ENCODE measurements around the gene SMIM35.

SMIM35 gene
- total RNA-seq: 0.62 to 3.3 reads per million in 2 donors

DNA sequence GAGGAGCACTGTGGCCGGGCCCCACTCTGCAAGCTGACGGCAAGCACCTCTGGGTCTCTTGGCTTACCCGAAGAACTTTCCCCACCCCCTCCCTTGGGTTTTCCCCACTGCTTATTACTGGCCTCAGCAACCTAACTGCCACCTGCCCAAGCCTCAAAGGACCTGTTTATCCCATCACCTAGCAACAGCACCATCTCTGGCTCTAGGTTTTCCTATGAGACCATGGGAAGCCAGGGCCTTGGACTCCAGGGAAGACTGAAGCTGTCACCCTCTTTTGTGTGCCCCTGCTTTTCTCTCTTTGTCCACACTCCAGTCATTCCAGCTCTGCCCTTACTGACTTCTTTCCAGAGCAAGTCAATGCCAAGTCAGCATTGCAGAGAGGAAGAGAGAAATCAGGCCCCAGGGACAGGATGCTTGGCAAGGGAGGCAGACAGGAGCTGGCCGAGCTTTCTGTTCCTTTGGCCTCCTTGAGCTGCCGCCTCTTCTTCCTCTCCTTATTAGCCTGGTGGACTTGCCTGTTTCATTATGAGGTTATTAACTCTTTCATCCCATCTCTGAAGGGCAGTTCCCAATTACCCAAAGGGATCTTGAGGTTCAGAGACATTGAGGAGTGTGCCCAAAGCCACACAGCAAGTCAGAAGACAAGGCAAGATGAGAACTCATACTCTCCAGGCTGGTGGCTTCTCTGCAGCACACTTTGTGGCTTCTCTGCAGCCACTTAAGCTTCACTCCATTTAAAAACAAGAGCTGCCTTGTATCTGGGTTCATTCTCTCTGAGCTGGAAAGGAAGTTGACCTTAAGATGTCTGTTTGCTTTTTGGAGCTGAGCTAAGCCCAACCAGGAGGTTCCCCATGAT is at the start of gene SMIM35:
Gene SMIM35, minus strand, starts transcription at position 51 of the 856 bp plus-strand sequence. CDS start 206 bp downstream, outside the sequence.
- no peak for DNase-seq

DNA sequence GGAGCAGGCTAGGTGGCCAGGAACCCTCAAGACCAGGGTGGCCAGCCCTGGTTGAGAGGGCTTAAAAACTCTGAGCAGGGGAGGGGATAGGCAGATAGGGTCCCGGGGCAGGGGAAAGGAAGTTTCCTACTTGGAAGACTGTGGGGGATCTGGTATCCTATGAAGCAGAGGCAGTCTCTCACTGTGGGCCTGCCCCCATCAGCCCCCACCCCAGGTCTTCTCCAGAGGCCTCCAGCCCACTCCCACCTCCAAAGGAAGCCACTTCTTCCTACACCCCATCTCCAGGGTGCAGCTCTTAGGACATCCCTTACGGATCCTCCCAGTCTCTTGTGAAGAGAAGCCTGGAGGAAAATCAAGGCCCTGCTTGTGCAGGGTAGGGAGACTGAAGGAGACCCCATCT is 49.6 kb upstream of the SMIM35 start:
- no peak for DNase-seq

DNA sequence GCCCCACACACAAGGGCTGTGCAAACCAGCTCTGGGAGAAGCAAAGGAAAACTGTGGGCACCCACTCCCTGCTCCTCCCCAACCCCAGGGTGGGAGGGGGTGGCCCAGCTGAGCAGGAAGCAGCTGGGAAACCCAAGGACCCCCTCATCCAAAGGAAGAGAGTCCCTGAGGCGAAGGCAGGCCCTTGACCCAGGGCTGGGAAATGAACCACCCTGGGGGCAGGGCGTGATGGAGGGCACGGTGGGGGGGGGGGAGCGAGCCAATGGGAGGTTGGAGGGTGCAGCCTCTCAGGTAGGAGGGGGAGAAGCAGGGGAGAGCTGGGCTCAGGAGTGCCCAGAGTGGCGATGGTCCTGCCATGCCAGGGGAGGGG is 49.0 kb upstream of the SMIM35 start:
- no peak for DNase-seq

DNA sequence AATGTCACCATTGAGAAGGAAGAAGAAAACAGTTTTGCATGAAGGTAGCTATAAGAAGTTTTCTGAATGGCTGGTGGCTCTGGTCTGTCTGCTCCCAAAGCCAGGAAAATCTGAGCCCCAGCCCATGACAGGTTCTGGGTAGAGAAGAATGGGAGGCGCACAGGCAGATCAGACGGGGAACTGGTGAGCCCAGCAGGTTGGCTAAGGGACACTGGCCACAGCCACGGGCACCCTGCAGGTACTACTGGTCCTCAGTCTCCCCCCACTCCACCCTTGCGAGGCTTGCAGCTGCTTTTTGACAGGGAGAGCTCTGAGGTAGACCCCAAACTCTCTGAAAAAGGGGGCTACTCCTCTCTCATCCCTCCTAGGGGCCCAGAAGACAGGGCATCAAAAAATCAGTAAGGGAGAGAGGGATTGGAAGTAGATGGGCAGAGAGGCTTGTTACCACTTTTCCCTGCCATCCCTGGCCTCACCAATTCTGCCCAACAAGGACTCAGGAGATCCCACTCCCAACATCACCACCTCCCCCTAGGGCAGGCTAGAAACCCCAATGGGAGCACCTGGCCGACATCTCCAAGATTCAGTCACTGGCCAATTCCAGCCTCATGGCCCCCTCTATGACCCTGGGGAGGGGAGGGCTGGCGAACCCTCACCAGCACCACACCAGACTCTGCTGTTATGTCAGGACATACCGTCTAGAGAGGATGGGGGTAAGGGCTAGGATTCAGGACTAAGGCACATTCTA is 48.5 kb upstream of the SMIM35 start:
- no peak for DNase-seq

DNA sequence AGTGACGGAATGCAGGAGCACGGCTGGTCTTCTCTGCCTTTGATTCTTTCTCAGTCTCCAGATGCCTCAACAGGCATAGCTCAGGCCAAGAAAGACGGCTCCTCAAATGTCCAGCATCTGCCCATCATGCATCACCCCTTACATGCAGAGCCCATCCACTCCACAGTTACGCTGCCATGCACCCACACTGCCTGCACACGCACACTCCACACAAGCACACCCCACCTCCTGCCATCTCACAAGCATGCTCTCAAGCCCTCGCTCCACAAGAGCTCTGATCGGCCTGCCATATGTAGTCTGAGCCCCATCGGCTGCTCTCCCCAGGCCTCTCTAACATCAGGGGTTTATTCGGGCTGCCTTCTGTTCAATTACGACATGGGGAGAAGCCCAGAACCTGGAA is 47.1 kb upstream of the SMIM35 start:
- DNase-seq: no peak

DNA sequence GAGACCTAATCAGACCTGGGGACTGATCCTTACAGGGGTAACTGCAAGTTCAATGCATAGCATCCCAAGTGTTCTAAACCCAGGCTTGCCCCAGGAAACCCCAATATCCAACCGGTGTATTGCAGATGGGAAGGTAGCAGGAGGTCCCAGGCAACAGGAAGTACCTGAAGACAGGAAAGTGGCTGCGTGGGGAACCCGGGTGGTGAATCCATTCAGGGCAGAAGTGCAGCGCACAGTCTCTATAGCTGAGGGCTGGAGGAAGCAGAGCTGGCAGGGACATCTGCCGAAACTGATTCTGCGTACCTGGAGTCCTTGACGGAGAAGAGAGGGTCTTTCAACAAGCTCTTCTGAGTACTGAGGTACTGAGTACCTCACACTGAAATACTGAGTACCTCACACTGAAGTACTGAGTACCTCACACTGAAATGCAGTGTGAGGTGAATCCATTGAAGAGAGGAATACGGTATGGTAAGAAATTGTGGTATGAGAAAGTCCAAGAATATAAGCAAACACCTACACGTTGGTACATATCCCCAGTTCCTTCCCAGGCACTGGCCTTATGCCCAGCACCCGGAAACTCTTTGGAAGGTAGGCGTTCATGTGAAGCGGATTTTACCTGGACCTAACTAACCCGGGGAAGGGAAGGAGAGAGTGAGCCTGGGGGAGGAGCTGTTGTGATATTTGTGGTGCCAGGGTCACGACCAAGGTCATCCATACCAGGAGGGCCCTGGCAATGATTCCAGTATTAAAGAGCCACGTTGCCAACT is 45.8 kb upstream of the SMIM35 start:
- DNase-seq: no peak

DNA sequence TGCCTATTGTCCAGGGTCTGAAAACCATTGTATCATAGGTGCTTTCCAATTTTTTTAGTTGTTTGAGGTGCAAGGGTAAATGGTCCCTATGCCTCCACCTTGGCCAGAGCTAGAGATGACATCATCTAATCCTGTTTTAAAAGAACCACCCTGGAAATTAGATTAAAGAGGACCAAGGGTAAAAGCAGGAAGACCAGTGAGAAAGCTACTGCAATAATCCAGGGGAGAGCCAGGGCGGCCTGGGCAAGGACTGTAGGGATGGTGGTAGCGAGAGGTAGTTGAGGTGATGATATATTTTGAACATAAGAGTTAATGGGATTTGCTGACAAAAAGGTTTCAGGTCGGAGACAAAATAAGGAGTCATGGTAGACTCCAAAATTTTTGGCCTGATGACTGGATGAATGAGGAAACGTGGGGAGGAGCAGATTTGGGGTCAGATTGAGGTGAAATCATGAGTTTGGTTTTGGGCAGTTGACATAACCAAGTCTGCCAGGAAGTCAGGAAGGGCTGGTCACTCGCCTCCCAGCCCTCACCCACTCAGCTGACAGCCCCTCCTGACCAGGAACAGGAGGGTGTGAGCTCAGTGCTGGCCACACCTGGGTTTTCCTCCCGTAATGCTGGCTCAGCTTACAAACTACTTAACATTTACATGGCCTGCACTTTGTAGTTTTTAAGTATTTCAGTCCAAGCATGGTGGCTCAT is 42.9 kb upstream of the SMIM35 start:
- DNase-seq: no peak

DNA sequence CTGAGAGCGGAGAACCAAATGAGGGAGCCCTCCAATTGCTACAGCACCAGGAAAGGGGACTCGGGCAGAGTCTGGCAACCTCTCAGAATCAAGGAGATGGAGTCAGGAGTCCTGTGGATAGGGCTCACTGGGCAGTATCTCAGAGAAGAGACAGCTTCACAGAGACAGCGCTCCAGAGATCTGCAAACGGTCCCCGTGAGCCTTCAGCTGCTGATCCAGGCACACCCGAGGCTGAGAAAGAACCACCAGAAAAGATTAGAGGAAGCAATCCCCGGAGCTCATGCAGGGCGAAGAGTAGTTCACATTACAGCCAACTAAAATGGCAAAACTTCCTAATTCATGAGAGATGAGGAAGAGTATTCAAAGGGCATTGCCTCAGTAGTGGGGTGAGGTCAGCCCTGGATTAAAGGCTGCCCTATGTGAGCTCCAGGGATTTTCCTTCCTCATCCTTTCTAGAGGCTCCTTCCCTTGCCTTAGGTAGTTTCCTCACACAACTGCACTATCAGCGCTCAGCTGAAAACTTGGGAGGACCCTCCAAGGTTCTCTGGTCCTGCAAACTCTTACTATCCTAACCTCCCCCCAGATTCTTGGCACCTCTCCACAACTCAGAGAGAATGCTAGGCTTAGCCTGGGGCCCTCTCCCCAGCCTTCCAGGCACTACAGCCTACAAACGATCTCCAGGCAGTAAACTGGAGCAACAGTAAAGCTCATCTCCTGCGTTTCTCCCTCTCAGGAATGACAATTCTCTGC is 42.1 kb upstream of the SMIM35 start:
- no peak for DNase-seq

DNA sequence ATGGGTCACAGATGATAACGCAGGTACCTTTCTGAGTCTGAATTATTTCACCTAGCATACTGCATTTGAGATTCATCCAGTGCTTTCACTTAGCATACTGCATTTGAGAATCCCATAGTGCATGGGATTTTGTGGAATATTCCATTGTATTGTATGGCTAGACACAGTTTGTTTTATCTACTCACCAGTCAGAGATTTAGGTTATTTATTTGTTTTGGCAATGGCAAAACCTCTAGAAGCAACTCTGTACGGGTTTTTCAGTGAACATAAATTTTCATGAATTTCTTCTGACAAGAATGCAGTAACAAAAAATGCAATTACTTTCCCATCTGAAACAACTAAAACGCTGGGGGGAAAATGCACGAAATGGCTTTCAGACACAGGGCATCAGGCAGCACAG is 41.5 kb upstream of the SMIM35 start:
- no peak for DNase-seq

DNA sequence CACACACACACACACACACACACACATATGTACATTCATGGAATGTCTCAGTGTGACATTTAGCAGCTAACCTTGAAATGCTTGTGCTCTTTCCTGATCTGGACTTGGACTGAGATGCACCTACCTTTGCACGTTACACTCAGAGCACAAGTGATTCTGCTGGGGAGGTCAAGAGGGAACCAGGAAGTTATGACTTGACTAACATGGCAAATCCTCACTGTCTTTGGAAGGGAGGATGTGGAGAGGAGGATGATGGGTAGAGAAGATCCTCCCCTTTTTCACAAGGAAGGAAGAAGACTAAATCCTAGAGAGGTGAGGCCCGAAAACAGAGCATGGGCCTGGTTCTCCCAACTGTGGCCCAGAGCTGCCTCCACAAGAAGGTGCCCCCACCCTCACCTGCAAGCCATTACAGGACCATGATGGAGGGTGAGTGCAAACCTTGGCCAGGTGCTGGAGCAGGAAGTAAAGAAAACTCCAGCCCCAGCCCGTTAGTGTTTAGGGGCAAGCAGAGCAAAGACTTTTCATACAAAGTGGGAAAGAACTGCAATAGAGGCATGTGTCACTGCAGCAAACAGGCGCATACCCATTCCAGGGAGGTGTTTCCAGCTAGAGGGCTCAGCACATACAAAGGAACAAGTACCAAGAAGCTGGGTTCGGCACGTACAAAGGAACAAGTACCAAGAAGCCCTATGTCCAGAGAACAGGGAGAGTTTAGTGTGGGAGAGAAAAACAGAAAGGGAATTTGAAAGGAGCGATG is 39.5 kb upstream of the SMIM35 start:
- no peak for DNase-seq

DNA sequence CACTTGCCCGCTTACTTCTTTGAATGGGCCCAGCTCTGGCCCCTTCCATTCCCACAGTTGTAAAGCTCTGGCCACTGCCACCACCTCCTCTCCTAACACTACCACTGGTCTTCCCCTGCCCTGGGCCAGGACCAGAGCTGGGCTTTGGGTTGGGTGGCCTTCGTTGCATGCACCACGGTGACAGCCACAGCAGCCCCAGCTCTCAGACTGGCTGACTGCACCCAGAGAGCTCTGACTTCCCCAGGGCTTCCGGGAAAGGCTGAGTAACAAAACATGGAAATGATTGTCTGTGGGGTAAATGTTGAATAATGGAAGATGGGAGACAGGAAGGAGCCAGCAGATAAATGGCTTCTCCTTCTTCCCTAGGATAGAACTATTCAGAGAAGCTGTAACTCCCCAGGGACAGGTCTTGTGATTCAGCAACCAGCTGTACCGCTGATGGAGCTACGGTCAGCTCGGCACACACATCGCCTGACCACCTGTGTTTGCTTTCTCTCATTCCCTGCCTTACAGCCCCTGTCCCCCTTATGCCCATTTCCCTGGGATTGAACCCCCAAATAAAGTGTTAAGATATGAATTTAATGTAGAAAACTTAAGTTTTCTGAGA is 38.3 kb upstream of the SMIM35 start:
- no peak for DNase-seq

DNA sequence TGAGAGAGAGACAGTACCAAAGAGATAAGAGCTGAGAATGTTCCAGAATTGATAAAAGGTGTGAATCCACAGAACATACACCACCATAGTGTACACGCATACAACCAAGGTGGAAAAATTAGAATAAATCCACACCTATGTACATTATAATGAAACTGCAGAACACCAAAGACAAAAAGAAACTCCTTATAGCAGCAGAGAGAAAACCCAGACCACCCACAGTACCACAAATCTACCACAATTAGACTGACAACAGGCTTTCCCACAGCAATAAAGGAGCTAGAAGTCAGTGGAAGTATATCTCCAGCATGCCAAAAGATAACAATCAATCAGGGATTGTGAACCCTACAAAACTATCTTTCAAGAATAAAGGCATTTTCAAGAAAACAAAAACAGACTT is 34.0 kb upstream of the SMIM35 start:
- DNase-seq: no peak

DNA sequence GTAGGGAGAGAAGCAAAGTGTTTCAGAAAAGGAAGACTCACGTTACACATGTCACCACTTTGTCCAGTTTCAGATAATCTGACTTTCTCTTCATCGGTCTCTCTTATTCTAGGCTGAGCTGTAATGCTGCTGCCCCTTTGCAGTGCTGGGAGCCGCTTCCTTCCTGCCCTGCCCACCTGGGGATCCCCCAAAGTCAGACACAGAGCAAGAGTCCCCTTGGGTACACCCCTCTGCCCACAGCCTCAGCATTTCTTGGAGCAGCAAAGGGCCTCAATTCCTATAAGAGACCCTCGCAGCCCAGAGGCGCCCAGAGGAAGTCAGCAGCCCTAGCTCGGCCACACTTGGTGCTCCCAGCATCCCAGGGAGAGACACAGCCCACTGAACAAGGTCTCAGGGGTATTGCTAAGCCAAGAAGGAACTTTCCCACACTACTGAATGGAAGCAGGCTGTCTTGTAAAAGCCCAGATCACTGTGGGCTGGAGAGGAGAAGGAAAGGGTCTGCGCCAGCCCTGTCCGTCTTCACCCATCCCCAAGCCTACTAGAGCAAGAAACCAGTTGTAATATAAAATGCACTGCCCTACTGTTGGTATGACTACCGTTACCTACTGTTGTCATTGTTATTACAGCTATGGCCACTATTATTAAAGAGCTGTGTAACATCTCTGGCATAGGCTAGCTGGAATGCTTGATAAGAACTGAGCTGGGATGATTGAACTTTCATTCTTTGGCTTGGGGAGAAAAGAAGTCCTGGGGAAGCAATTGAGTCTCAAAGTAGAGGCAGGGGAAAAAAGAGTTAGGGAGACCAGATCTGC is 31.2 kb upstream of the SMIM35 start:
- DNase-seq: no peak

DNA sequence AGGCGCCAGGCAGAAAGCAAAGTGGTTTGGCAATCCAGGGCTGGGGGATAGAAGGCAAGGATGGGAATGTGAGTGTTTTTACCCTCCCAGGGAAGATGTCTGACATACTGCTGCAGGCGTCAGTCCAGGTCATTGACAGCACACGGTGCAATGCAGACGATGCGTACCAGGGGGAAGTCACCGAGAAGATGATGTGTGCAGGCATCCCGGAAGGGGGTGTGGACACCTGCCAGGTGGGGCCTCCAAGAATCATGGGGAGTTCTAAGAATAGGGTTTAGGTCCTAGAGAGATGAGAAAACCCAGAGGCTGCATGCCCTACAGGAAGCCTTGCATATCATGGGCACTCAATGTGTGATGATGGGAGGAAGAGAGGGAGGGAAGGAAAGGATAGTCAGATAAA is 28.3 kb upstream of the SMIM35 start:
- no peak for DNase-seq

DNA sequence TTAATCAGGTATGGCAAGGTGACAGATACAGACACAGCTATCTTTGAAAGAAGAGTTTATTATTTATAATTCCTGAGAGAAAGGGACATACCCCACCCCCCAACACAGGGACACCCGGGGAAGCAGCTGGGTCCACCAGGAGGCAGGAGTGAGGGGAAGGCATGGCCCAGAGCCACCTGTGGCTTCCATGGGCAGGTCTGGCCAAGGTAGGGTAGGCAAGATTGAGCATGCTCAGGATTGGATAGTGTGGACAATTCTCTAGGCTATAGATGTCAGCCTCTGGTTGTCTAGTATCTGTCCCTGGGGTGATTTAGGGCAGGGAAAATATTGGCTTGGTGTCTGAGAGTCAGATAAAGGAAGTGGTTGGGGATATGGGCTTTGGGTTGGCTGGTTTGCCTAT is 27.5 kb upstream of the SMIM35 start:
- DNase-seq: no peak

DNA sequence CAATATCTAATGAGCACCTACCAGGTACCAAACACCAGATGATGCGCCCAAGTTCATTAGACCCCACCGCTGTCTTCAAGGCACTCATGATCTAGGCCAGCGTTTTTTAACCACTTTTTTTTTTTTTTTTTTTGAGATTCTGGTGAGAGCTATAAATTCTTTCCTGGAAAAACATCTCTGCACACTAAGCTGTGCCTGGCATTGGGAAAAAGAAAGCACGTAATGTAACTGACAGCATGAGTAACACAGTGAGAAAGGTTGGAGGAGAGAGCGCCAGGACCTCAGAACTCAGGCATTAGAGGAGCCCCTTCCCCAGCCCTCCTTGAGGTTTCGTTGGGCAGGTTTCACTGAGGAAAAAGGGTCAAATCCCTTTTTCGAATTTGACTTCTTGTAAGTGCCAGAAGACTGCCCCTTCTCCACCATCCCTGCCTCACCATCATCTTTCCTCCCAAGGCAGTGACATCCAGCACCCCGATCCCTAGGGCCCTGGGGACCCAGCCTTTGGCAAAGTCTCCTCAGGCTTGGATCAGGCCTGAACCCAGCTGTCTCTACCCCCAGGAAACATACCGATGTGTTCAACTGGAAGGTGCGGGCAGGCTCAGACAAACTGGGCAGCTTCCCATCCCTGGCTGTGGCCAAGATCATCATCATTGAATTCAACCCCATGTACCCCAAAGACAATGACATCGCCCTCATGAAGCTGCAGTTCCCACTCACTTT is 26.1 kb upstream of the SMIM35 start:
- no peak for DNase-seq

DNA sequence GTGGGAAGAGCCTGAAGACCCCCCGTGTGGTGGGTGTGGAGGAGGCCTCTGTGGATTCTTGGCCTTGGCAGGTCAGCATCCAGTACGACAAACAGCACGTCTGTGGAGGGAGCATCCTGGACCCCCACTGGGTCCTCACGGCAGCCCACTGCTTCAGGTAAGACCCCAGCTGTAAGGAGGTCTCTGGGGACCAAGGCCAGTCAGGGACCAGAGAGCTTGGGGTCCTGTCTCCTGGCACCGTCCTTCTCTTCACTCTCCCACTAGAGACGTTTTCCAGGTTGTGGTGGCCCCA is 24.9 kb upstream of the SMIM35 start:
- DNase-seq: no peak

DNA sequence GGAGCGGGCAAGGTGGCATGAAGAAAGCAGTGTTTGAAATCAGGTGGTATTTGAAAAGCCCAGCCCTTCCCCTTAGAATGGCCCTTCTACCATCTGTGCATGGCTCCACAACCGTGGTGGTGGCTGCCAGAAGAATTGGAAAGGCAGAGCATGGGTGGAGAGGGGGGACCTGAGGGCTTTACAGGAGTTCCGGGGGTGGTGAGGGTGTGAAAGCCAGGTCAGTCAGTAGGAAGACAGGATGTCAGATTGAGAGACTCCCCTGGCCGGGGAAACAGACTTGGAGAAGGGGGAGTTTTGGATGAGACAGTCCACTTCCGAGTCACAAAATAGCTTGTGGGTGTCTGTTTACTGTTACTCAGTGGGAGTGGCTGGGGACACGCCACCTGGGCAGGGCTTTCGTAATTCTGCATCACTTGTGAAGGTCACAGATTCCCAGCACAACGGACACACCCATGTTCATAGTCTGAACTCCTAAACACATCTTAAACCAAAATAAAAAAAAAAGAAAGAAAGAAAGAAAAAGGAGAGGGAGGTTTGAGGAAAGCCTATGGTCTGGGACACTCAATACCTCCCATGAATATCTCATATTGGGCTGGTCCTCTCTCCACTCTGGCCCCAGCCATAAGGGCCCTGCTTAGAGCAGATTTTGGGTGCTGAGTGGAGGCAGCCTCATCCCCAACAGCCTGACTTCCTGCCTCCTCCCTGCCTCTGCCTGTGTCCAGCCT is 24.4 kb upstream of the SMIM35 start:
- no peak for DNase-seq

DNA sequence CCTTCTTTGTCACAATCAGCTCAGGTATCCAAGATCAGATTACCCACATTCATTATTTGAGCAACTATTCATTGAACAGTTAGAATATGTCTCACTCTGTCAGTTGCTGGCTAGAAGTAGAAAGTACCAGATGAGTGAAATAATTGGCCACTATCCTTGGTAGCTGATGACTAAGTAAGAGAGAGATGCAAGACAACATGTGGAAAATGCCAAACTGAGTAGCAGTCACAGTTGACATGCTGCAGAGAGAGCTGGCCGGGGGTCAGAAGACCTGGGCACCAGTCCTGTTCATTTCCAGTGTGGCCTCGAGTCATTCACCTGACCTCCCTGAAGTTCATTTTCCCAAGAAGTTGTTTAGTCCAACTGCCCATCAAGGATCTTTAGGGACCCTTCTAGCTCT is 22.5 kb upstream of the SMIM35 start:
- no peak for DNase-seq
